SK-N-MC (cell line): Measurements from ENCODE around the gene DCUN1D2.

Experiments
- EZH2 ChIP-seq: fragments of 200-600 bp; sonication (generic); IDR thresholded peaks from one replicate; pipeline ENCODE4 v1.6.1; 2017; ENCODE audit warnings: antibody characterized with exemption
- FOXP2 ChIP-seq: optimal IDR thresholded peaks from 2 replicates; pipeline ENCODE3; 2011; ENCODE audit warnings: mild to moderate bottlenecking, moderate library complexity; ENCODE audit not compliant: insufficient read depth; ENCODE audit errors: extremely low read length, control extremely low read depth
- POLR2AphosphoS5 ChIP-seq: IDR thresholded peaks from 2 replicates; pipeline ENCODE4 v1.6.1; 2012; ENCODE audit warnings: mild to moderate bottlenecking, low read depth, low read length, borderline replicate concordance

- no peak for TF ChIP-seq EZH2
- no peak for TF ChIP-seq POLR2AphosphoS5
- TF ChIP-seq FOXP2 = no peak
Measured at GRCh38 chr13:113527272-113527958, 36.9 kb upstream of the DCUN1D2 start.
